Thyroid gland (tissue), 4 donors: ENCODE results near the gene ZDBF2. TPM values are rescaled to one million over a fixed set of nuclear protein-coding genes. Genes with fewer than 3 reads are reported as not detected.
A peak's percentile ranks its signal among the peaks of the same experiment; 100 is the strongest.

Experiments used
- DNase-seq, 2 donors: peaks; one replicate each; pipeline ENCODE4 v3.0.0-alpha.2; 2019
- H3K27ac ChIP-seq, 3 donors: fragments of 200-600 bp; sonication (generic); 1 replicate in 2 of 3; 2 replicates in 1 of 3; pipeline ENCODE4 v1.5.1; 2016 to 2019; ENCODE audit warnings: mild to moderate bottlenecking in 1 of 3, moderate library complexity in 1 of 3
- H3K27me3 ChIP-seq: fragments of 200-600 bp; sonication (generic); one replicate; pipeline ENCODE4 v1.5.1; 2019
- H3K36me3 ChIP-seq, 2 donors: fragments of 200-600 bp; sonication (generic); one replicate each; pipeline ENCODE4 v1.5.1; 2016 to 2019
- H3K4me1 ChIP-seq, 2 donors: fragments of 200-600 bp; sonication (generic); one replicate each; pipeline ENCODE4 v1.5.1; 2017 to 2019
- H3K4me3 ChIP-seq, 3 donors: fragments of 200-600 bp; sonication (generic); replicated peaks in 1 of 3; 1 replicate in 2 of 3; 2 replicates in 1 of 3; pipeline ENCODE4 v1.5.1; 2016; ENCODE audit warnings: mild to moderate bottlenecking in 1 of 3
- H3K9me3 ChIP-seq: fragments of 200-600 bp; sonication (generic); one replicate; pipeline ENCODE4 v1.5.1; 2017
- CTCF ChIP-seq, 6 experiments: fragments of 200-600 bp in 3 of 6; fragments of 450-650 bp in 3 of 6; sonication (generic) in 3 of 6; IDR thresholded peaks; one replicate each; pipeline ENCODE4 v1.5.1; 2016 to 2019; ENCODE audit warnings: antibody characterized with exemption in 6 of 6, mild to moderate bottlenecking in 2 of 6, inconsistent platforms in 1 of 6, moderate library complexity in 1 of 6
- POLR2A ChIP-seq, 2 donors: fragments of 450-650 bp; IDR thresholded peaks; one replicate each; pipeline ENCODE4 v1.6.1; 2017; ENCODE audit warnings: antibody characterized with exemption in 2 of 2, mild to moderate bottlenecking in 2 of 2, moderate library complexity in 1 of 2
- WGBS, 2 donors: methylation state at CpG; one replicate each; pipeline ENCODE4 v1.1.5; 2017; 5-methylcytosine and 5-hydroxymethylcytosine counted together
- intact Hi-C: fragments of 100-400 bp; cut with DNase I; formaldehyde crosslinking; loops from one replicate; pipeline ENCODE4 v1.15.1; 2023
- total RNA-seq, 4 donors: library from RNA; depleted of rRNA; stranded (reverse); fragments of >200 nt; gene quantifications; one replicate each; pipeline ENCODE4 v1.2.3, GENCODE V29; 2016

ZDBF2 gene
- total RNA-seq, 4 donors from 2014 or later: 11.0 to 20.9 (median 14.6) TPM

GRCh38 chr2:206271065-206271464 is 3.4 kb upstream of the ZDBF2 start:
- Histone ChIP-seq H3K4me1 (peaks cover 6 to 9% of the 10 kb centered on the region in 2 donors), H3K27me3 (no peaks in the 10 kb centered on the region), H3K4me3 (no peak overlapping the region), H3K27ac (no peak overlapping the region), H3K9me3 (no peaks in the 10 kb centered on the region), H3K36me3 (no peaks in the 10 kb centered on the region)
- no peak for DNase-seq
- no peak for TF ChIP-seq POLR2A (IDR thresholded peaks at IDR 0.05)
- TF ChIP-seq CTCF (IDR thresholded peaks at IDR 0.05): no peak
- intact Hi-C loops: no loop called here
- WGBS, 2 donors: 22 to 42% methylated on average over 1 of the region's 1 CpG

- Histone ChIP-seq H3K36me3 (no peaks in the 10 kb centered on the region), H3K4me1 (peaks cover 6 to 11% of the 10 kb centered on the region in 2 donors), H3K9me3 (no peaks in the 10 kb centered on the region), H3K27me3 (no peaks in the 10 kb centered on the region), H3K27ac (no peak overlapping the region), H3K4me3 (peak overlapping the region in 2 of 3 donors; percentile 40 to 62)
- no peak for DNase-seq
- 24 to 25% methylated on average over 6 of the region's 6 CpGs for WGBS, 2 donors
- no peak for TF ChIP-seq CTCF (IDR thresholded peaks at IDR 0.05)
- no peak for TF ChIP-seq POLR2A (IDR thresholded peaks at IDR 0.05)
- intact Hi-C loops: no loop called here
Measured at GRCh38 chr2:206273905-206274304, 558 bp upstream of the ZDBF2 start.

GRCh38 chr2:206275312-206276055 is 1.0 kb downstream of the ZDBF2 start:
- H3K36me3 ChIP-seq: no peaks in the 10 kb centered on the region
- WGBS, 2 donors: 8 to 9% methylated on average over 22 to 23 of the region's 23 CpGs
- H3K4me1 ChIP-seq: peaks cover 6 to 11% of the 10 kb centered on the region in 2 donors
- H3K9me3 ChIP-seq: no peaks in the 10 kb centered on the region
- peak overlapping the region in 1 of 3 donors; percentile 37 for H3K27ac ChIP-seq
- no peaks in the 10 kb centered on the region for H3K27me3 ChIP-seq
- intact Hi-C loops: no loop called here
- H3K4me3 ChIP-seq: peak overlapping the region; percentile 18 to 65 (median 62)
- peak in 1 of 2 donors; percentile 11 for DNase-seq
- TF ChIP-seq CTCF (IDR thresholded peaks at IDR 0.05): no peak
- TF ChIP-seq POLR2A (IDR thresholded peaks at IDR 0.05): no peak

- Histone ChIP-seq H3K27ac (no peak overlapping the region), H3K9me3 (no peaks in the 10 kb centered on the region), H3K4me1 (peaks cover 6 to 11% of the 10 kb centered on the region in 2 donors), H3K27me3 (no peaks in the 10 kb centered on the region), H3K4me3 (no peak overlapping the region), H3K36me3 (no peaks in the 10 kb centered on the region)
- no peak for DNase-seq
- no peak for TF ChIP-seq POLR2A (IDR thresholded peaks at IDR 0.05)
- TF ChIP-seq CTCF (IDR thresholded peaks at IDR 0.05): no peak
- WGBS, 2 donors: 47 to 49% methylated on average over 12 of the region's 12 CpGs
- intact Hi-C loops: no loop called here
Measured at GRCh38 chr2:206276169-206276942, 1.9 kb downstream of the ZDBF2 start.

- DNase-seq: no peak
- Histone ChIP-seq H3K36me3 (no peaks in the 10 kb centered on the region), H3K27me3 (no peaks in the 10 kb centered on the region), H3K27ac (no peak overlapping the region), H3K4me3 (no peak overlapping the region), H3K9me3 (no peaks in the 10 kb centered on the region), H3K4me1 (peaks cover 6 to 11% of the 10 kb centered on the region in 2 donors)
- 59 to 65% methylated on average over 3 of the region's 3 CpGs for WGBS, 2 donors
- TF ChIP-seq POLR2A (IDR thresholded peaks at IDR 0.05) (no peak), CTCF (IDR thresholded peaks at IDR 0.05) (no peak)
- intact Hi-C loops: no loop called here
Measured at GRCh38 chr2:206277503-206277902, 3.0 kb downstream of the ZDBF2 start.
